ENCODE results near the gene HDAC3.

HDAC3 gene

DNA sequence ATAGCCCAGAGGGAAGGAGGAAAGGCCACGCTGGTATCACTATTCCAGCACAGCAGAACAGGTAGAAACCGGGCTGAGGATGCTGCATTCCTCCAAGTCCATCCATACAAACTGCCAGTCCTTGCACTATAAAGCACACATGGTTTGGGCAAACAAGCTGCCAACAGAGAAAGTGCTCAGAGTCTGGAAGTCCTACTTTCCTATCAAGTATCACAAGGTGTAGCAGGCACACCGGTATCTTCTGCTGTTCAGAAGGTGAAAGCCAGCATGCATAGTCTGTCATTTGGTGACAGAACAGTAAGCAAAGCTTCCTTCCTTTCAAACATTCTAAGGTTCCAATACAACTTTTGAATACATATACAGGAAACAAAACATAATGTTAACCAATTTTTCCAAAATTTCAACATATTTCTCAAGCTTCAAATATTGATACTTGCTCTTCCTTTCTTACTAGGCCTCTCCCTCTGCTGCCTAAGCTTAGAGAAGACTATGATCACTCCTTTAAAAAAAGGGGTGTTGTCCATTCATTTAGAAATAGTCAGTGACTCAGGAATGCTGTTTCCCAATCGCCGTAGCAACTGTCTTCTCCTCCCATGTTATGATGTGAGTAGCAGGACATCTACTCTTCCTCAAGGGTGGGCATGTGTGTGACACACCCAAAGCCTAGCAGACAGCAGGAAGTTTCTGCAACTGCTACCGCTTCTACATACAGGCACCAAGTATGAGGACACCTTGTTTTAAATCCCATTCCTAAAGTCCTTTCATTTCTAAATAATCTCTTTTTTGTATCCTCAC, 32.5 kb downstream of the HDAC3 start:
- DNase-seq (ENCODE audit: low read depth in 2 of 2): peak; percentile 74 to 78

GRCh38 chr5:141602606-141603005, 34.0 kb downstream of the HDAC3 start:
- no peak for DNase-seq (ENCODE audit: low read depth in 2 of 2)

DNA sequence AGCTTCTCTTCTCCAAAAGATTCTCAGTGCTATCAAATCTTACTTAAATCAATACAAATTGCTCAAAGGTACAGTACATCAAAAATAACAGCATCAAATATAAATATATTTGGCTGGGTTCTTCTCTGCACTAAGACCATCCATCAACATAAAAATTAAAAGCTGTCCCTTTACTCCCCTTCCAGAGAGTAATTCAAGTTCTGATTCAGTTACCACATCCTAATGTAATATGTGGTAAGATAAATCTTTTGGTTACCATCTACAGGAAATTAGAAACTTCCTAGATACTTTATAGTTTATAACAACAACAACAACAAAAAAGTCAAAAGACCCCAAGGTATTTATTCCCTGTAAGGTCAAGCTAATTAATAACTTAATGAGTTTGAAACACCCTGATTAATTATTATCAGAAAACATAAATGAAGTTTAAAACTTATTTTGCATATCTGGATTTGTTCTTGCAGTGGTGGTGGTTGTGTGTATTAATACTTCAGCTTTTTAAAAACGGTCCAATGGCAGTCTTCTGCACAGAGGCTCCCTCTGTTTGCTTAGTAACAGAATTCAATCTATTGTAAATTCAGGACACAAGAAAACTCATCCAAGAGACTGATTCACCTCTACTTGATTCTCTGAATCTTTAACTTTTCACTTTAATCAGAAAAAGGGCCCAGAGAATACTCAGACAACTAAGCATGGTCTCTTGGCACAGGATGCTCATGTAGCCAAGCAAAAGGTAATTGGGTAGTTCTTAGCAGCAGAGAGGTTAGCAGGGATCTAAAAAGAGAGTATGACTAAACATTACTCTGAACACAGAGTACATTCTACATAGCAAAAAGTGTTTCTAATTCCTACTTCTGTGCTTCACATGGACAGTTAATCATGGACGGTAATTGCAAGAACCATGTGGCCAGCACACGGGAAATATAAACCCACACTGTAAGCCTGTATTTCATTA, 38.0 kb downstream of the HDAC3 start:
- peak in 1 of 2 experiments; percentile 7 for DNase-seq (ENCODE audit: low read depth in 2 of 2)

- no peak for DNase-seq (ENCODE audit: low read depth in 2 of 2)
Observed at GRCh38 chr5:141597814-141598213, 38.8 kb downstream of the HDAC3 start.

DNA sequence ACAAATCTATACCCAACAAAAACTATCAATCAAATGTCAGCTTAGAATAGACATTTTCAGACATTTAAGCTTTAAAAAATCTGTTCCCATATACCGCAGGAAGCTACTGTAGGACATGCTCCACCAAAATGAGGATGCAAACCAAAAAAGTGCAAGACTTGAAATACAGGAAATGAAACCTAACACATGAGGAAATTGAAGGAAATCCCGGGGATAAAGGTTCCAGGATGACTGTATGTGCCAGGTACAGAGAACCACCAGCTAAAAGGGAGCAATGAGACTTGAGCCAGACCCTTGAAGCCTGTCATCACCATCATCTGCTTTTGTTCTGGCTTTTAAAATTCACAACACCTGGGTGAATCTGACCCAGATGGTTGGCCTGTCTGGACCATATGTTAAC, 39.3 kb downstream of the HDAC3 start:
- no peak for DNase-seq (ENCODE audit: low read depth in 2 of 2)

- no peak for DNase-seq (ENCODE audit: low read depth in 2 of 2)
Observed at GRCh38 chr5:141596867-141597266, 39.8 kb downstream of the HDAC3 start.

- no peak for DNase-seq (ENCODE audit: low read depth in 2 of 2)
Observed at GRCh38 chr5:141590127-141590526, 46.5 kb downstream of the HDAC3 start.

GRCh38 chr5:141586246-141586645, 50.4 kb downstream of the HDAC3 start:
- no peak for DNase-seq (ENCODE audit: low read depth in 2 of 2)

- no peak for DNase-seq (ENCODE audit: low read depth in 2 of 2)
Observed at GRCh38 chr5:141585594-141585993, 51.1 kb downstream of the HDAC3 start.

GRCh38 chr5:141574122-141574510, 62.5 kb downstream of the HDAC3 start:
- DNase-seq (ENCODE audit: low read depth in 2 of 2): no peak

DNA sequence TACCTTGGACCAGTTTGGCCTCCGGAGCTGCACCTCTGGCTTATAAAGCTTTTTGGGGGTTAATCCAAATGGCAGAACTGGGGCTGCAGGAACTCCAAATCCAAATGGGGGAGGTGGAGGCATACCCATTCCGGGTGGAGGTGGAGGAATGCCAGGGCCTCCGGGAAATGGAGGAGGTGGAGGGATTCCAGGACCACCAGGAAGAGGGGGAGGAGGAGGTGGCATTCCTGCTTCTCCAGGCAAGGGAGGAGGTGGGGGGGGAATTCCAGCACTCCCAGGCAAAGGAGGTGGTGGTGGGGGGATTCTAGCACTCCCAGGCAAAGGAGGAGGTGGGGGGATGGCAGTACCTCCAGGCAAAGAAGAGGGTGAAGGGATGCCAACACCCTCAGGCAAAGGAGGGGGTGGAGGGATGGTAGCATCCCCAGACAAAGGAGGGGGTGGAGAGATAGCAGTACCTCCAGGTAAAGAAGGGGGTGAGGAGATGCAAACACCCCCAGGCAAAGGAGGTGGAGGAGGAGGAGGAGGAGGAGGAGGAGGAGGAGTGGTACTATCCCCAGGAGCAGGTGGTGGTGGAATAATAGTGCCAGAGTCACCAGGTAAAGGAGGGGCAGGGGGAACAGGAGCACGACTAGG, 63.0 kb downstream of the HDAC3 start:
- DNase-seq (ENCODE audit: low read depth in 2 of 2): no peak
